Stomach (tissue), 9 donors: ENCODE data around the gene CCDC91. TPM values are rescaled to one million over a fixed set of nuclear protein-coding genes. Genes with fewer than 3 reads are reported as not detected.
A peak's percentile ranks its signal among the peaks of the same experiment; 100 is the strongest.

Experiments used
- DNase-seq, 2 donors: peaks; one replicate each; pipeline versions ENCODE4 v3.0.0 to v3.0.0-alpha.2; 2013 to 2019
- H3K27ac ChIP-seq, 5 donors: fragments of 200-600 bp in 4 of 5; sonication (generic) in 4 of 5; one replicate each; pipeline ENCODE4 v1.5.1; 2013 to 2019; ENCODE audit warnings: mild to moderate bottlenecking in 1 of 5, moderate library complexity in 1 of 5
- H3K27me3 ChIP-seq, 3 donors: fragments of 200-600 bp; sonication (generic); one replicate each; pipeline ENCODE4 v1.5.1; 2017 to 2019; ENCODE audit warnings: mixed run types in 1 of 3
- H3K36me3 ChIP-seq, 4 donors: fragments of 200-600 bp; sonication (generic); 1 replicate in 3 of 4; 2 replicates in 1 of 4; pipeline ENCODE4 v1.5.1; 2016 to 2019
- H3K4me1 ChIP-seq, 4 donors: fragments of 200-600 bp; sonication (generic); one replicate each; pipeline ENCODE4 v1.5.1; 2016 to 2019
- H3K4me3 ChIP-seq, 4 donors: fragments of 200-600 bp; sonication (generic) in 3 of 4; one replicate each; pipeline ENCODE4 v1.5.1; 2016 to 2019; ENCODE audit warnings: mild to moderate bottlenecking in 1 of 4
- H3K9me3 ChIP-seq, 4 donors: fragments of 200-600 bp; sonication (generic); one replicate each; pipeline ENCODE4 v1.5.1; 2016 to 2019
- EP300 ChIP-seq: sonication (generic); formaldehyde crosslinking; IDR thresholded peaks from one replicate; pipeline ENCODE4 v1.6.1; 2017; ENCODE audit warnings: antibody characterized with exemption
- POLR2A ChIP-seq, 4 donors: fragments of 450-650 bp; IDR thresholded peaks; one replicate each; pipeline ENCODE4 v1.6.1; 2016; ENCODE audit warnings: antibody characterized with exemption in 4 of 4, control low read depth in 2 of 4, mild to moderate bottlenecking in 1 of 4, moderate library complexity in 1 of 4
- POLR2AphosphoS5 ChIP-seq, 3 donors: sonication (generic); formaldehyde crosslinking; IDR thresholded peaks; one replicate each; pipeline ENCODE4 v1.6.1; 2016; ENCODE audit warnings: antibody characterized with exemption in 3 of 3
- WGBS, 5 donors: extraction: QIAGEN DNeasy Blood & Tissue Kit in 3 of 5; methylation state at CpG; one replicate each; pipeline versions ENCODE4 v1.1.5 to v1.1.7; 2013 to 2018; 5-methylcytosine and 5-hydroxymethylcytosine counted together
- intact Hi-C: fragments of 100-400 bp; cut with DNase I; formaldehyde crosslinking; loops from one replicate; pipeline ENCODE4 v1.15.1; 2023; ENCODE audit warnings: low total_unique reads
- polyA plus RNA-seq, 3 donors: library from polyadenylated mRNA; stranded (reverse); fragments of 200-250 nt; gene quantifications; one replicate each; pipeline ENCODE4 v1.2.3, GENCODE V29; 2013
- total RNA-seq, 5 donors: library from RNA; depleted of rRNA; stranded (reverse); fragments of >200 nt; gene quantifications; one replicate each; pipeline versions ENCODE4 v1.1.0 to v1.2.3, GENCODE V29; 2014 to 2016
- TF ChIP-seq, protein P1 (sequence below), 7 experiments: fragments of 450-650 bp in 4 of 7; fragments of 200-600 bp in 3 of 7; sonication (generic) in 3 of 7; IDR thresholded peaks; one replicate each; pipeline ENCODE4 v1.5.1; 2016 to 2019; ENCODE audit warnings: antibody characterized with exemption in 7 of 7, control low read depth in 2 of 7, mild to moderate bottlenecking in 1 of 7
- donor health status: healthy with polysubstance abuse.
- donor health status: Bipolar disorder and iron deficiency.
- donor health status: healthy.

Gene CCDC91
- total and polyA plus RNA-seq, 8 donors: 9.9 to 69.6 (median 34.4) TPM

DNA sequence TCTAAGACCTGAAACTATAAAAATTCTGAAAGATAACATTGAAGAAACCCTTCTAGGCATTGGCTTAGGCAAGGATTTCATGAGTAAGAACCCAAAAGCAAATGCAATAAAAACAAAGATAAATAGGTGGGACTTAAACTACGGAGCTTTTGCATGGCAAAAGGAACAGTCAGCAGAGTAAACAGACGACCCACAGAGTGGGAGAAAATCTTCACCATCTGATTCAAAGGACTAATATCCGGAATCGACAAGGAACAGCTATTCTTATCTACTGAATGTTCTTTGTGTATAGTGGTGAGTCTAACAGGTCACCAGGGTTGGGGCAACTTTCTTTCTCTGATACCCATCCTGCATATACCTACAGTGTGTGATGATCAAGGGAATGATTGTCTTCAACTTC, 198.6 kb downstream of the CCDC91 start:
- Histone ChIP-seq H3K27ac (no peak overlapping the region), H3K4me1 (peaks cover 0 to 4% (median 0%) of the 10 kb centered on the region in 4 donors), H3K27me3 (no peaks in the 10 kb centered on the region), H3K4me3 (no peak overlapping the region), H3K36me3 (peaks cover 0 to under 1% (median 0%) of the 10 kb centered on the region in 4 donors), H3K9me3 (no peaks in the 10 kb centered on the region)
- WGBS, 5 donors: 67 to 82% (median 80%) methylated on average over 4 of the region's 4 CpGs
- TF ChIP-seq POLR2A (IDR thresholded peaks at IDR 0.05) (no peak), POLR2AphosphoS5 (IDR thresholded peaks at IDR 0.05) (no peak), EP300 (no peak)
- TF ChIP-seq, protein P1, sequence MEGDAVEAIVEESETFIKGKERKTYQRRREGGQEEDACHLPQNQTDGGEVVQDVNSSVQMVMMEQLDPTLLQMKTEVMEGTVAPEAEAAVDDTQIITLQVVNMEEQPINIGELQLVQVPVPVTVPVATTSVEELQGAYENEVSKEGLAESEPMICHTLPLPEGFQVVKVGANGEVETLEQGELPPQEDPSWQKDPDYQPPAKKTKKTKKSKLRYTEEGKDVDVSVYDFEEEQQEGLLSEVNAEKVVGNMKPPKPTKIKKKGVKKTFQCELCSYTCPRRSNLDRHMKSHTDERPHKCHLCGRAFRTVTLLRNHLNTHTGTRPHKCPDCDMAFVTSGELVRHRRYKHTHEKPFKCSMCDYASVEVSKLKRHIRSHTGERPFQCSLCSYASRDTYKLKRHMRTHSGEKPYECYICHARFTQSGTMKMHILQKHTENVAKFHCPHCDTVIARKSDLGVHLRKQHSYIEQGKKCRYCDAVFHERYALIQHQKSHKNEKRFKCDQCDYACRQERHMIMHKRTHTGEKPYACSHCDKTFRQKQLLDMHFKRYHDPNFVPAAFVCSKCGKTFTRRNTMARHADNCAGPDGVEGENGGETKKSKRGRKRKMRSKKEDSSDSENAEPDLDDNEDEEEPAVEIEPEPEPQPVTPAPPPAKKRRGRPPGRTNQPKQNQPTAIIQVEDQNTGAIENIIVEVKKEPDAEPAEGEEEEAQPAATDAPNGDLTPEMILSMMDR (IDR thresholded peaks at IDR 0.05): no peak
- DNase-seq: no peak
- intact Hi-C loops: no loop called here

GRCh38 chr12:28390206-28390605, 199.9 kb downstream of the CCDC91 start:
- Histone ChIP-seq H3K36me3 (peaks cover 0 to 6% (median 3%) of the 10 kb centered on the region in 4 donors), H3K4me1 (peaks cover 0 to 4% (median 0%) of the 10 kb centered on the region in 4 donors), H3K27ac (peak overlapping the region in 1 of 5 donors; percentile 4), H3K4me3 (no peak overlapping the region), H3K27me3 (no peaks in the 10 kb centered on the region), H3K9me3 (no peaks in the 10 kb centered on the region)
- TF ChIP-seq POLR2AphosphoS5 (IDR thresholded peaks at IDR 0.05) (no peak), EP300 (no peak), POLR2A (IDR thresholded peaks at IDR 0.05) (no peak)
- TF ChIP-seq, protein P1 (IDR thresholded peaks at IDR 0.05): no peak
- intact Hi-C loops: no loop called here
- DNase-seq: no peak
- WGBS, 5 donors: 47 to 68% (median 63%) methylated on average over 1 of the region's 1 CpG

- Histone ChIP-seq H3K4me1 (peaks cover 0 to 4% (median 0%) of the 10 kb centered on the region in 4 donors), H3K27ac (no peak overlapping the region), H3K36me3 (peaks cover 0 to 12% (median 5%) of the 10 kb centered on the region in 4 donors), H3K4me3 (no peak overlapping the region), H3K9me3 (no peaks in the 10 kb centered on the region), H3K27me3 (no peaks in the 10 kb centered on the region)
- peak in 1 of 2 donors; percentile 76 for DNase-seq
- WGBS, 5 donors: 64 to 86% (median 73%) methylated on average over 4 of the region's 4 CpGs
- intact Hi-C loops: no loop called here
- no peak for TF ChIP-seq POLR2A (IDR thresholded peaks at IDR 0.05)
- no peak for TF ChIP-seq EP300
- TF ChIP-seq, protein P1 (IDR thresholded peaks at IDR 0.05): no peak
- TF ChIP-seq POLR2AphosphoS5 (IDR thresholded peaks at IDR 0.05): no peak
Observed at GRCh38 chr12:28390761-28391385, 200.6 kb downstream of the CCDC91 start.

DNA sequence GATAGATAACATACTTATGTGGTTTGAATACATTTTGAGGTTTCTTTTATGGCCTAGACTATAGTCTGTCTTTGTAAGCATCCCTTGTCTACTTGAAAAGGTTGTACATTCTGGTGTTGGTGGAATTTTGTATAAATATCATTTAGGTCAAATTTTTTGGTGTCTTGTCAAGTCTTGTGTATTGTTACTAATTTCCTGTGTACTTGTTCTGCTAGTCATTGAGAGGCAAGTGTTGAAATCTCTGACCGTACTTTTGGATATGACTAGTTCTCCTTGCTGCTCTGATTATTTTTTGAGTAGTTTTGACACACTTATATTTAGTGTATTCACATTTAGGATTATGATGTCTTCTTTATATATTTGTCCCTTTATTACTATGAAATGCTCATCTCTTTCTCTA, 219.6 kb downstream of the CCDC91 start:
- intact Hi-C loops: no loop called here
- no peak overlapping the region for H3K27ac ChIP-seq
- no peaks in the 10 kb centered on the region for H3K27me3 ChIP-seq
- no peak for TF ChIP-seq EP300
- no peak for TF ChIP-seq POLR2AphosphoS5 (IDR thresholded peaks at IDR 0.05)
- TF ChIP-seq, protein P1 (IDR thresholded peaks at IDR 0.05): no peak
- no peak for TF ChIP-seq POLR2A (IDR thresholded peaks at IDR 0.05)
- DNase-seq: no peak
- no peak overlapping the region for H3K4me3 ChIP-seq
- WGBS, 5 donors: 82 to 87% (median 85%) methylated on average over 1 of the region's 1 CpG
- H3K9me3 ChIP-seq: no peaks in the 10 kb centered on the region
- peaks cover 0 to 20% (median 14%) of the 10 kb centered on the region in 4 donors for H3K36me3 ChIP-seq
- H3K4me1 ChIP-seq: no peaks in the 10 kb centered on the region
